ENCODE measurements around the gene PARD3B.

GRCh38 chr2:204931562-204931961, 386.3 kb downstream of the PARD3B start:
- TF ChIP-seq, protein P1, sequence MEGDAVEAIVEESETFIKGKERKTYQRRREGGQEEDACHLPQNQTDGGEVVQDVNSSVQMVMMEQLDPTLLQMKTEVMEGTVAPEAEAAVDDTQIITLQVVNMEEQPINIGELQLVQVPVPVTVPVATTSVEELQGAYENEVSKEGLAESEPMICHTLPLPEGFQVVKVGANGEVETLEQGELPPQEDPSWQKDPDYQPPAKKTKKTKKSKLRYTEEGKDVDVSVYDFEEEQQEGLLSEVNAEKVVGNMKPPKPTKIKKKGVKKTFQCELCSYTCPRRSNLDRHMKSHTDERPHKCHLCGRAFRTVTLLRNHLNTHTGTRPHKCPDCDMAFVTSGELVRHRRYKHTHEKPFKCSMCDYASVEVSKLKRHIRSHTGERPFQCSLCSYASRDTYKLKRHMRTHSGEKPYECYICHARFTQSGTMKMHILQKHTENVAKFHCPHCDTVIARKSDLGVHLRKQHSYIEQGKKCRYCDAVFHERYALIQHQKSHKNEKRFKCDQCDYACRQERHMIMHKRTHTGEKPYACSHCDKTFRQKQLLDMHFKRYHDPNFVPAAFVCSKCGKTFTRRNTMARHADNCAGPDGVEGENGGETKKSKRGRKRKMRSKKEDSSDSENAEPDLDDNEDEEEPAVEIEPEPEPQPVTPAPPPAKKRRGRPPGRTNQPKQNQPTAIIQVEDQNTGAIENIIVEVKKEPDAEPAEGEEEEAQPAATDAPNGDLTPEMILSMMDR (IDR thresholded peaks at IDR 0.05; ENCODE audit: borderline replicate concordance, extremely low read depth, low read length, poor library complexity, severe bottlenecking) = no peak
- TF ChIP-seq EZH2 (IDR thresholded peaks at IDR 0.05; ENCODE audit: borderline replicate concordance, low read depth, low read length, severe bottlenecking) = no peak

Data from DND-41 (cell line).